Endothelial cell of umbilical vein (primary cell): ENCODE measurements around the gene BMPR2. TPM values are rescaled to one million over a fixed set of nuclear protein-coding genes. Genes with fewer than 3 reads are reported as not detected.
"Not testable (repeated sequence)": the region's sequence is repeated elsewhere in the genome, so short reads cannot be mapped to it uniquely, and the experiment has no call there.

ENCODE experiments used
- BruUV-seq: library from RNA; stranded (reverse); fragments of 400-500 nt; replicated peaks from 2 replicates; lab custom pipeline; 2021; lab: Mats Ljungman, UMichigan
- CTCF ChIA-PET: fragments of 300-600, 350-600 bp; sonication (Branson Sonifier 250); formaldehyde crosslinking; loops from one replicate; lab custom pipeline; 2021; ENCODE audit warnings: antibody characterized with exemption, inconsistent platforms; lab: Charles Lee
- POLR2A ChIA-PET: fragments of 300-600, 350-600 bp; sonication (Branson Sonifier 250); formaldehyde crosslinking; loops from one replicate; lab custom pipeline; 2021; ENCODE audit warnings: antibody characterized with exemption, inconsistent platforms; lab: Charles Lee
- DNase-seq: peaks from one replicate; pipeline ENCODE4 v3.0.0-alpha.2; 2011; ENCODE audit warnings: low read depth, low spot score
- FAIRE-seq: peaks from 2 replicates; lab custom pipeline; 2011; peaks lifted over from hg19 to GRCh38; lab: Jason Lieb, UNC
- H2AFZ ChIP-seq: 2 replicates; pipeline ENCODE4 v1.6.0; 2012; ENCODE audit warnings: low read depth, low read length, control low read depth, inconsistent platforms
- H3K27ac ChIP-seq: 2 replicates; pipeline ENCODE4 v1.5.1; 2011; ENCODE audit warnings: low read depth, mild to moderate bottlenecking, control low read depth, low read length, moderate library complexity; ENCODE audit not compliant: insufficient read depth
- H3K27me3 ChIP-seq, 2 experiments: 2 replicates each; pipeline versions ENCODE4 v1.6.0 to v1.6.1; 2011; ENCODE audit warnings: low read length in 2 of 2, mixed read lengths in 1 of 2; ENCODE audit not compliant: control insufficient read depth in 2 of 2, insufficient read depth in 2 of 2
- H3K36me3 ChIP-seq, 2 experiments: 2 replicates in 1 of 2; 3 replicates in 1 of 2; pipeline ENCODE4 v1.5.1; 2011; ENCODE audit warnings: low read length in 2 of 2, mild to moderate bottlenecking in 1 of 2, moderate library complexity in 1 of 2; ENCODE audit not compliant: control insufficient read depth in 2 of 2, insufficient read depth in 2 of 2; ENCODE audit errors: extremely low read depth in 1 of 2
- H3K4me1 ChIP-seq: 3 replicates; pipeline ENCODE4 v1.5.1; 2011; ENCODE audit warnings: mild to moderate bottlenecking, low read length; ENCODE audit not compliant: control insufficient read depth, insufficient read depth; ENCODE audit errors: extremely low read depth
- H3K4me2 ChIP-seq: 2 replicates; pipeline ENCODE4 v1.6.1; 2011; ENCODE audit warnings: low read length, control low read depth, mixed read lengths; ENCODE audit not compliant: insufficient read depth
- H3K4me3 ChIP-seq, 3 experiments: fragments of 200-600 bp in 1 of 3; sonication (generic), shearing (Covaris generic) in 1 of 3; replicated peaks in 1 of 3; 2 replicates each; pipeline ENCODE4 v1.5.1; 2011 to 2016; ENCODE audit warnings: control low read depth in 3 of 3, low read length in 3 of 3, mild to moderate bottlenecking in 2 of 3, inconsistent platforms in 1 of 3, low read depth in 1 of 3, moderate library complexity in 1 of 3; ENCODE audit not compliant: insufficient read depth in 1 of 3
- H3K79me2 ChIP-seq: 2 replicates; pipeline ENCODE4 v1.6.0; 2012; ENCODE audit warnings: low read length, inconsistent platforms; ENCODE audit not compliant: control insufficient read depth, insufficient read depth
- H3K9ac ChIP-seq: replicated peaks from 2 replicates; pipeline ENCODE3; 2011; ENCODE audit warnings: low read length, control low read depth; ENCODE audit not compliant: insufficient read depth; ENCODE audit errors: extremely low read depth
- H3K9me1 ChIP-seq: replicated peaks from 3 replicates; pipeline ENCODE4 v1.6.0; 2011; ENCODE audit warnings: mild to moderate bottlenecking, low read length; ENCODE audit not compliant: control insufficient read depth, insufficient read depth; ENCODE audit errors: extremely low read depth
- H3K9me3 ChIP-seq: replicated peaks from 2 replicates; pipeline ENCODE4 v1.5.1; 2012; ENCODE audit warnings: low read length, inconsistent platforms; ENCODE audit not compliant: control insufficient read depth, insufficient read depth
- H4K20me1 ChIP-seq: replicated peaks from 2 replicates; pipeline ENCODE3; 2011; ENCODE audit warnings: mild to moderate bottlenecking, low read length; ENCODE audit not compliant: control insufficient read depth, insufficient read depth; ENCODE audit errors: extremely low read depth
- CTCF ChIP-seq, 2 donors: IDR thresholded peaks; 1 replicate in 1 of 2; 2 replicates in 1 of 2; pipeline ENCODE4 v1.5.1; 2011; ENCODE audit warnings: low read length in 2 of 2, mild to moderate bottlenecking in 2 of 2, moderate library complexity in 2 of 2, control low read depth in 1 of 2, inconsistent platforms in 1 of 2, low read depth in 1 of 2; ENCODE audit not compliant: insufficient read depth in 1 of 2; ENCODE audit errors: extremely low read depth in 1 of 2
- EZH2 ChIP-seq: IDR thresholded peaks from 2 replicates; pipeline ENCODE4 v1.6.1; 2012; ENCODE audit warnings: borderline replicate concordance, low read depth, mild to moderate bottlenecking, moderate library complexity, low read length, inconsistent platforms; ENCODE audit not compliant: severe bottlenecking
- FOS ChIP-seq: IDR thresholded peaks from 2 replicates; pipeline ENCODE4 v1.6.1; 2011; ENCODE audit warnings: mild to moderate bottlenecking, low read length, moderate library complexity, borderline replicate concordance; ENCODE audit not compliant: insufficient read depth
- GATA2 ChIP-seq: IDR thresholded peaks from 2 replicates; pipeline ENCODE4 v1.7.0; 2011; ENCODE audit warnings: low read depth, mild to moderate bottlenecking, moderate library complexity, mixed read lengths, low read length; ENCODE audit not compliant: insufficient read length, insufficient read depth
- JUN ChIP-seq: IDR thresholded peaks from 2 replicates; pipeline ENCODE4 v1.6.1; 2011; ENCODE audit warnings: borderline replicate concordance, low read depth; ENCODE audit not compliant: insufficient read length, insufficient read depth
- MAX ChIP-seq: IDR thresholded peaks from 2 replicates; pipeline ENCODE4 v1.6.1; 2011; ENCODE audit not compliant: insufficient read depth, insufficient read length
- MYC ChIP-seq: IDR thresholded peaks from one replicate; pipeline ENCODE4 v1.6.1; 2011; ENCODE audit warnings: mild to moderate bottlenecking, low read depth, low read length
- POLR2A ChIP-seq: IDR thresholded peaks from 2 replicates; pipeline ENCODE4 v1.6.1; 2012; ENCODE audit warnings: low read depth, mild to moderate bottlenecking, control low read depth, low read length
- POLR2AphosphoS5 ChIP-seq: IDR thresholded peaks from 2 replicates; pipeline ENCODE4 v1.6.1; 2012; ENCODE audit warnings: low read depth, mild to moderate bottlenecking, control low read depth, low read length, moderate library complexity; ENCODE audit not compliant: insufficient read depth
- dilution Hi-C: fragments of 300-500 bp; cut with MboI; formaldehyde crosslinking; loops from one replicate; pipeline ENCODE4 v1.15.0; 2019; ENCODE audit warnings: low sequenced_read_pairs; ENCODE audit not compliant: extremely low pct_ligation_motif_present
- intact Hi-C: fragments of 100-400 bp; cut with micrococcal nuclease; formaldehyde crosslinking; loops from one replicate; pipeline ENCODE4 v1.10.0; 2022
- polyA plus RNA-seq, 4 experiments: library from polyadenylated mRNA; depleted of rRNA in 3 of 4; stranded (reverse) in 3 of 4; unstranded in 1 of 4; fragments of >200 nt; gene quantifications; 2 replicates each; pipeline versions ENCODE4 v1.2.1 to v1.2.3, GENCODE V29; 2011 to 2012; ENCODE audit warnings: missing spikeins in 1 of 4
- total RNA-seq: library from RNA; stranded (reverse); gene quantifications from 2 replicates; pipeline ENCODE4 v1.2.3, GENCODE V29; 2021

BMPR2 gene
- total and polyA plus RNA-seq, 2 donors (not counting 3 experiments of a cell fraction or from before 2014, with no cell fraction given) = 35.8 to 113 TPM

DNA sequence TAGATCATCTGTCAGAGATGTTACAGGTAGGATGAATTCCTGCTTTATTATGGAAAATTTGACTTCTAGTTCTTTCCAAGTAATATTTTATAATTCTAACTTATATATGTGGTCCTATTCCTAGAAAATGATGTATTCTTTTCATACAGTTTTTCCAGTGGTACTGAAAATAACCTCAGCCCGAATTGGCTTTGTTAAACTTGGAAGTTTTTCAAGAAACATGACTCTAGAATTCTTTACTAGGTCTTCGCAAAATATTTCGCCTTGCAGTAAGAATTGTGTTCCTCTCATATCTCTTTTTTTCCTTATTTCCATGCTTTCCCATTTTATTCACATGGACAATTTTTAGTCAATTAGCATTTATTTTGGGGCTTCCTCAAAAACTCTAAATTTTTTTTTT, 60.5 kb downstream of the BMPR2 start:
- Histone ChIP-seq H3K4me2 (no peak overlapping the region), H3K4me3 (no peak overlapping the region), H3K9me1 (no peaks in the 10 kb centered on the region), H3K79me2 (peaks cover 74% of the 10 kb centered on the region), H4K20me1 (peaks cover 2% of the 10 kb centered on the region), H3K27me3 (no peaks in the 10 kb centered on the region), H3K9me3 (no peaks in the 10 kb centered on the region), H2AFZ (no peak overlapping the region), H3K9ac (no peak overlapping the region), H3K4me1 (no peaks in the 10 kb centered on the region), H3K36me3 (no peaks in the 10 kb centered on the region), H3K27ac (no peak overlapping the region)
- CTCF ChIA-PET = no interaction called here
- TF ChIP-seq POLR2A = no peak
- no peak for TF ChIP-seq JUN
- no peak for TF ChIP-seq GATA2
- no peak for TF ChIP-seq EZH2
- no peak for TF ChIP-seq FOS
- no peak for TF ChIP-seq CTCF (IDR thresholded peaks at IDR 0.05; ENCODE audit: extremely low read depth in 1 of 2, insufficient read depth in 1 of 2, low read depth in 1 of 2, low read length in 2 of 2)
- no peak for TF ChIP-seq MAX
- TF ChIP-seq POLR2AphosphoS5 = no peak
- no peak for TF ChIP-seq MYC
- dilution Hi-C loops (no loop called here), intact Hi-C loops (no loop called here)
- no TSS peak for BruUV-seq
- POLR2A ChIA-PET = no interaction called here
- DNase-seq (no peak), FAIRE-seq (no peak)

- H3K4me2 ChIP-seq, H3K9ac ChIP-seq, H3K4me3 ChIP-seq, H3K36me3 ChIP-seq, H4K20me1 ChIP-seq, H3K9me1 ChIP-seq, POLR2A ChIA-PET, H3K9me3 ChIP-seq, H3K4me1 ChIP-seq, dilution Hi-C loops, BruUV-seq, H3K27ac ChIP-seq, H3K27me3 ChIP-seq, CTCF ChIA-PET, H2AFZ ChIP-seq, DNase-seq, intact Hi-C loops, FAIRE-seq: not testable (repeated sequence)
- peaks cover 75% of the 10 kb centered on the region for H3K79me2 ChIP-seq
These were observed 64.0 kb downstream of the BMPR2 start for GRCh38 chr2:202440117-202440516.
